MCF 10A (cell line): Measurements from ENCODE around the gene SSBP3. TPM values are rescaled to one million over a fixed set of nuclear protein-coding genes. Genes with fewer than 3 reads are reported as not detected.

Experiments used
- BruUV-seq: library from RNA; stranded (reverse); fragments of 400-500 nt; replicated peaks from 2 replicates; lab custom pipeline; 2021; lab: Mats Ljungman, UMichigan
- CTCF ChIA-PET: fragments of 300-600 bp; sonication (Branson Sonifier 250); formaldehyde crosslinking; extraction: SDS; loops from one replicate; lab custom pipeline; 2021; ENCODE audit warnings: antibody characterized with exemption, inconsistent platforms; lab: Yijun Ruan, JAX
- POLR2A ChIA-PET: fragments of 300-600, 350-650 bp; sonication (Branson Sonifier 250); formaldehyde crosslinking; extraction: SDS; loops from one replicate; lab custom pipeline; 2020; ENCODE audit warnings: antibody characterized with exemption, inconsistent platforms; lab: Yijun Ruan, JAX
- DNase-seq: peaks from one replicate; pipeline ENCODE4 v3.0.0-alpha.2; 2018; ENCODE audit not compliant: unreplicated experiment
- H3K27ac Mint-ChIP-seq: one replicate; pipeline ENCODE4 v1.8.0; 2022; ENCODE audit warnings: mild to moderate bottlenecking, low read depth, mixed read lengths; ENCODE audit not compliant: unreplicated experiment
- H3K27me3 Mint-ChIP-seq: one replicate; pipeline ENCODE4 v1.8.0; 2022; ENCODE audit warnings: mixed read lengths; ENCODE audit not compliant: insufficient read depth, unreplicated experiment
- H3K36me3 Mint-ChIP-seq: one replicate; pipeline ENCODE4 v1.8.0; 2022; ENCODE audit warnings: mild to moderate bottlenecking, moderate library complexity, mixed read lengths; ENCODE audit not compliant: insufficient read depth, unreplicated experiment
- H3K4me1 Mint-ChIP-seq: one replicate; pipeline ENCODE4 v1.8.0; 2022; ENCODE audit warnings: mixed read lengths; ENCODE audit not compliant: insufficient read depth, unreplicated experiment
- H3K4me3 Mint-ChIP-seq: one replicate; pipeline ENCODE4 v1.8.0; 2022; ENCODE audit warnings: mild to moderate bottlenecking, moderate library complexity, mixed read lengths; ENCODE audit not compliant: unreplicated experiment
- H3K9me3 Mint-ChIP-seq: one replicate; pipeline ENCODE4 v1.8.0; 2022; ENCODE audit warnings: mixed read lengths; ENCODE audit not compliant: unreplicated experiment
- CTCF ChIP-seq: fragments of 200-600 bp; IDR thresholded peaks from one replicate; pipeline ENCODE4 v1.8.0; 2022; ENCODE audit warnings: antibody characterized with exemption, mild to moderate bottlenecking; ENCODE audit not compliant: unreplicated experiment
- intact Hi-C: fragments of 100-400 bp; cut with micrococcal nuclease; formaldehyde crosslinking; loops from 2 replicates; pipeline ENCODE4 v1.14.1; 2022
- total RNA-seq: library from RNA; stranded (reverse); gene quantifications from 2 replicates; pipeline ENCODE4 v1.2.3, GENCODE V29; 2022

SSBP3 gene
- total RNA-seq, 1 experiment from 2014 or later = 8.6 TPM

GRCh38 chr1:54279457-54279856 lies 126.7 kb downstream of the SSBP3 start:
- Mint-ChIP-seq H3K27me3 (no peaks in the 10 kb centered on the region), H3K4me1 (no peaks in the 10 kb centered on the region), H3K27ac (no peak overlapping the region), H3K9me3 (no peaks in the 10 kb centered on the region), H3K36me3 (peaks cover 5% of the 10 kb centered on the region), H3K4me3 (no peak overlapping the region)
- CTCF ChIA-PET = no interaction called here
- no peak for TF ChIP-seq CTCF
- no TSS peak for BruUV-seq
- no peak for DNase-seq
- POLR2A ChIA-PET = no interaction called here
- intact Hi-C loops = loop anchor here (10.0 kb wide), 1 partner anchor 165 kb away; no protein-coding TSS in a partner anchor

- ChIA-PET CTCF (interaction anchor here (1.0 kb wide), 1 partner anchor 25 kb away, joined by 3 read pairs; no protein-coding TSS in a partner anchor), POLR2A (no interaction called here)
- intact Hi-C loops = loop anchor here (10.0 kb wide), 1 partner anchor 164 kb away; no protein-coding TSS in a partner anchor
- no peak for DNase-seq
- BruUV-seq = no TSS peak
- no peak for TF ChIP-seq CTCF
- Mint-ChIP-seq H3K36me3 (peaks cover 5% of the 10 kb centered on the region), H3K4me3 (no peak overlapping the region), H3K27ac (no peak overlapping the region), H3K27me3 (no peaks in the 10 kb centered on the region), H3K4me1 (no peaks in the 10 kb centered on the region), H3K9me3 (no peaks in the 10 kb centered on the region)
Measured at GRCh38 chr1:54278941-54279422, 127.2 kb downstream of the SSBP3 start.

GRCh38 chr1:54277451-54278341 lies 128.5 kb downstream of the SSBP3 start:
- intact Hi-C loops = loop anchor here (10.0 kb wide), 1 partner anchor 163 kb away; no protein-coding TSS in a partner anchor
- BruUV-seq = no TSS peak
- Mint-ChIP-seq H3K27me3 (no peaks in the 10 kb centered on the region), H3K9me3 (no peaks in the 10 kb centered on the region), H3K27ac (no peak overlapping the region), H3K4me1 (no peaks in the 10 kb centered on the region), H3K4me3 (no peak overlapping the region), H3K36me3 (peaks cover 5% of the 10 kb centered on the region)
- DNase-seq = no peak
- ChIA-PET POLR2A (interaction anchor here (0.6 kb wide), 1 partner anchor 1276 kb away, joined by 4 read pairs; no protein-coding TSS in a partner anchor), CTCF (interaction anchor here (0.6 to 0.7 kb wide), 3 partner anchors 10 to 416 kb away, joined by 3 to 4 read pairs (median 3); no protein-coding TSS in a partner anchor)
- TF ChIP-seq CTCF = no peak
